SK-N-MC (cell line): Measurements from ENCODE around the gene COL4A1.

Source experiments
- DNase-seq: peaks from one replicate; pipeline ENCODE4 v3.0.0-alpha.2; 2011; ENCODE audit warnings: low read depth, low spot score
- H3K27ac ChIP-seq: fragments of 200-600 bp; sonication (generic); 2 replicates; pipeline ENCODE4 v1.5.1; 2016; ENCODE audit warnings: mixed run types
- H3K36me3 ChIP-seq: fragments of 200-600 bp; sonication (generic); 2 replicates; pipeline ENCODE4 v1.6.1; 2017; ENCODE audit warnings: antibody characterized with exemption, low read length, mixed read lengths; ENCODE audit not compliant: insufficient read depth
- H3K4me3 ChIP-seq: fragments of 200-600 bp; sonication (generic); 2 replicates; pipeline ENCODE4 v1.5.1; 2016
- H3K9ac ChIP-seq: fragments of 200-600 bp; sonication (generic); 2 replicates; pipeline ENCODE4 v1.8.0; 2017; ENCODE audit warnings: mixed run types, mixed read lengths; ENCODE audit not compliant: insufficient read length
- H3K9me3 ChIP-seq: fragments of 200-600 bp; sonication (generic); 2 replicates; pipeline ENCODE4 v1.6.1; 2017; ENCODE audit warnings: low read depth, mild to moderate bottlenecking, antibody characterized with exemption, low read length, moderate library complexity, mixed read lengths
- EZH2 ChIP-seq: fragments of 200-600 bp; sonication (generic); IDR thresholded peaks from one replicate; pipeline ENCODE4 v1.6.1; 2017; ENCODE audit warnings: antibody characterized with exemption
- FOXP2 ChIP-seq: optimal IDR thresholded peaks from 2 replicates; pipeline ENCODE3; 2011; ENCODE audit warnings: mild to moderate bottlenecking, moderate library complexity; ENCODE audit not compliant: insufficient read depth; ENCODE audit errors: extremely low read length, control extremely low read depth
- POLR2AphosphoS5 ChIP-seq: IDR thresholded peaks from 2 replicates; pipeline ENCODE4 v1.6.1; 2012; ENCODE audit warnings: mild to moderate bottlenecking, low read depth, low read length, borderline replicate concordance

The COL4A1 gene

DNA sequence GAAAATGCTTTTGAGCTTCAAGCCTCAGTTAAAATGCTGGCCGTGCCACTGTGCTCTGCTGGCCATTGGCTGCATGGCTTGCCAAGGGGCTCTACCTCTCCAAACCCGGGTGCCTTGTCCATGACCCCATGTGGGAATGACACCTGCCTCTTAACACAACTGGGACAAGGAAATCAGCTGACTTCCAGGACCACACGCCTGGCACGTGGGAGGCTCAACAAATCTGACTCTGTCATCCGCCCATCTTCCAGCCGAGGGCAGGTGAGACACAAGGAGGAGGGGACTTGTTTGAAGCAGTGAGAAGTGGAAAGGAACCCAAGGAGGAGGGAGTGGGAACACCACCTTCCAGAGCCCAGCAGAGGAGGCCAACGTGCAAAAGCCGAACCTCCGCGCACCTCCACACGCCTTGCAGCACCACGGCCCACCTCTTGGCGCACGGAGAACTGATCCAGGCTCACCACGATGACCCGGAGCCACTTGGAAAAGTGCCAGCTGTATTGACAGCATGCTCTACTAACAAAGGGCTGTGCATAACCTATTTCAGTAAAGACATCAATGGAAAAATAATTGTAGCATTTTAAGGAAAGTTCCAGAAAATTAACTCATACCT lies 38.3 kb downstream of the COL4A1 start:
- DNase-seq = no peak
- TF ChIP-seq EZH2 (no peak), POLR2AphosphoS5 (no peak), FOXP2 (no peak)
- H3K36me3 ChIP-seq = no peaks in the 10 kb centered on the region
- no peak overlapping the region for H3K27ac ChIP-seq
- H3K9me3 ChIP-seq = no peaks in the 10 kb centered on the region
- no peak overlapping the region for H3K4me3 ChIP-seq
- no peak overlapping the region for H3K9ac ChIP-seq

DNA sequence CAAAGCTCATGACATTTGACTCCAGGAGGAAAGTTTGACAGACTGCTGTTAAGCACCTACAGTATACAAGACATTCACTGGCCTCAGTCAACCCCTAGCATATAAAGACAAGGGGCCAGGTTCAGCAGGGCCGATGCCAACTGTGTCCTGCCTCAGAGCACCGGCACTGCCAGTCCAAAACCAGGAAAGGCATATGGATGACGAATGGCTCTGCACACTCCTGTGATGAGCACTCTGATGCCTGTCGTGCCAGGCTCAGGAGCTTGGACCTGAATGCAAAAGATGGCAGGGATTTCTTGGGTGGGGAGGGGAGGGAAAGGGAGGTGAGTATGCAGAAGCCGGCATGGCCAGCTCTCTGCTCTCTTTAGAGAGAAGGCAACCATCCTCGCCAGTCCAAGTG lies 38.9 kb downstream of the COL4A1 start:
- Histone ChIP-seq H3K36me3 (no peaks in the 10 kb centered on the region), H3K4me3 (no peak overlapping the region), H3K9me3 (no peaks in the 10 kb centered on the region), H3K27ac (no peak overlapping the region), H3K9ac (no peak overlapping the region)
- TF ChIP-seq EZH2 (no peak), POLR2AphosphoS5 (no peak), FOXP2 (no peak)
- no peak for DNase-seq

DNA sequence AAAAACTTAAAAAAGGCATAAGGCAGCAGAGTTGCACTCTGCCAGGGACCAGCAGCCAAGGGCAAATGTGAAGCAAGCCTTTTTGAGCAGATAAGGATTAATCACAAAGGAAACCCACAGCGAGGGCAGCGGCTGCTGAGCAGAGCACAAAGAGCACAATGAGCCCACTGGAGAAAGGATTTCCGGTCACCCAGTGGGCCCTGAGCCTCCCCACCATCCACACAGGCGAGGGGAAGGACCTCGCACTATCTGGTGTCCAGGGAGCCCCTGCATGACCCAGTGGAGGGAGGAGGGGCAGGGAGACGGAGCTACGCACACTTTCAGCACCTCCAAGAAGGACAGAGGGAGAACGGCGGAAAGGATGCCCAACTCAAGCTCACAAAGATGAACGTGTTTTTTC lies 40.0 kb downstream of the COL4A1 start:
- DNase-seq = no peak
- Histone ChIP-seq H3K9ac (no peak overlapping the region), H3K4me3 (no peak overlapping the region), H3K36me3 (no peaks in the 10 kb centered on the region), H3K9me3 (no peaks in the 10 kb centered on the region), H3K27ac (peak overlapping the region; percentile 48; the same call in 1 of the 2 replicates)
- TF ChIP-seq POLR2AphosphoS5 = no peak
- TF ChIP-seq FOXP2 = no peak
- TF ChIP-seq EZH2 = no peak

DNA sequence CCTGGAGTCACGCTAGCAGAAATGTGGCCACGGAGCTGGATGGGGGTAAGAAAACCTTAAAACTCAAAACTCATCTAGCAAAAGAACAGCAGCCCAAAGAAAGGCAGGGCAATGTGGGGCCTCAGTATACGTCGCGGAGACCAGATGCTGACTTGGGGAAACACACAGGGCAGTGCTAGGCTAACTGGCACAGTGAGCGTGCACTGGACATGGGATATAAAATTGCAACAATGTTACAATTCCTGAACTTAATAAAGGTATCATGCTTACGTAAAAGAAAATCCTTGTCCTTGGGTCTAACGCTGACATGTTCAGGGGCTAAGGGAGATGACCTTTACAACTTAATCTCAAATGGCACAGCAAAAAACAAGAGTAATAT lies 40.5 kb downstream of the COL4A1 start:
- no peak overlapping the region for H3K9ac ChIP-seq
- TF ChIP-seq POLR2AphosphoS5 (no peak), FOXP2 (no peak), EZH2 (no peak)
- H3K4me3 ChIP-seq = no peak overlapping the region
- DNase-seq = no peak
- peak overlapping the region; percentile 48; the same call in 1 of the 2 replicates for H3K27ac ChIP-seq
- no peaks in the 10 kb centered on the region for H3K9me3 ChIP-seq
- no peaks in the 10 kb centered on the region for H3K36me3 ChIP-seq

DNA sequence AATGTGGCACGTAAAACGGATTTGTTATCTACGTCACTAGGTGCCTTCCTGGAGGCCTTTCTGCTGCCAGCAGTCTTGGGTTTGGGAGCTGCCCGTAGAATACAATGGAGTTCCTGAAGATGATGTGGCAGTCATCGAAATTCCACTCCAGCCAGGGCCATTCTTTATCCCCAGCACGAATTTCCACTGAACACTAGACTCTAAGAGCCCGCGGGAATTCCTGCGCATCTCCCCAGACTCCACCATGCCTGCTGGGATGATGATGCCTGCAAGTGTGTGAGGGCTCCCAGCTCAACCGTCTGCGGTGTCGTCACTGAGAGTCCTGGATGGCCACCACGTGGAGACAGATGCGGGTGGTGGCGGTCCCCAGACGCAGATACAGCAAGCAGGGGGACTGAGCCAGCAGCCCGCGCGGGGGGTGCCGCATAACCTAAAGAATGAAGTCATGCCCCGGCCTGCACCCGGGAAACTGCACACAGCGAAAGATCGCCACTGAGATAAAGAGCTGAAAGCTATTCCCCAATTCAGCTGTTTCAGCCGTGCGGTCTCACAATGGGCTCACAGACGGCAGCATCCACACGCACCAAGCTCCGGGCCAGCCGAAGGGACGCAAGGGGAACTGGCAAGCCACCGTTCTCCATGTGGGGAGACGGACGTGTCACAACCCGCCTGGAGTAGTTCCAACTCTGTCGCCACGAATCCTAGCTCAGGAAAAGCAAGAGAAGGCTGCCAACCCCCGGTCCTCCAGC lies 41.1 kb downstream of the COL4A1 start:
- TF ChIP-seq POLR2AphosphoS5 = no peak
- no peak for TF ChIP-seq FOXP2
- TF ChIP-seq EZH2 = no peak
- DNase-seq = no peak
- H3K27ac ChIP-seq = peak overlapping the region; percentile 64; the same call in 1 of the 2 replicates
- no peak overlapping the region for H3K4me3 ChIP-seq
- no peaks in the 10 kb centered on the region for H3K36me3 ChIP-seq
- no peaks in the 10 kb centered on the region for H3K9me3 ChIP-seq
- no peak overlapping the region for H3K9ac ChIP-seq

DNA sequence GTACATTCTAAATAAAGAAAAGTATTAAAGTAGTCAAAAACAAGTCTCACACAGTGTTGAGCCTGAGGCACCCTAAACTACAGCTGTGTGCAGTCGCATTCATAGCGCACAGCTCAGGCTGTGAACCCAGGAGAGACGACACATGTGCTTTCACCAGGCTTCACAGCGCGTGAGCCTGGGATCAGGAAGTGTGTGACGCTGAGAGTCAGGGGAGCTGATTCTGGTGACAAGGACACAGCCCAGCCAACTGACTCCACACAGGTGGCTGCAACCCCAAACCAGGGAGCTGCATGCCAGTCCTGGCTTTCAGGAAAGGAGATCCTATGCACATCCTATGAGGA lies 41.6 kb downstream of the COL4A1 start:
- Histone ChIP-seq H3K27ac (peak overlapping the region; percentile 64), H3K4me3 (no peak overlapping the region; the same call in 1 of the 2 replicates), H3K9ac (peak overlapping the region; percentile 9), H3K36me3 (no peaks in the 10 kb centered on the region), H3K9me3 (no peaks in the 10 kb centered on the region)
- TF ChIP-seq POLR2AphosphoS5 = no peak
- TF ChIP-seq FOXP2 = no peak
- no peak for TF ChIP-seq EZH2
- DNase-seq = no peak

DNA sequence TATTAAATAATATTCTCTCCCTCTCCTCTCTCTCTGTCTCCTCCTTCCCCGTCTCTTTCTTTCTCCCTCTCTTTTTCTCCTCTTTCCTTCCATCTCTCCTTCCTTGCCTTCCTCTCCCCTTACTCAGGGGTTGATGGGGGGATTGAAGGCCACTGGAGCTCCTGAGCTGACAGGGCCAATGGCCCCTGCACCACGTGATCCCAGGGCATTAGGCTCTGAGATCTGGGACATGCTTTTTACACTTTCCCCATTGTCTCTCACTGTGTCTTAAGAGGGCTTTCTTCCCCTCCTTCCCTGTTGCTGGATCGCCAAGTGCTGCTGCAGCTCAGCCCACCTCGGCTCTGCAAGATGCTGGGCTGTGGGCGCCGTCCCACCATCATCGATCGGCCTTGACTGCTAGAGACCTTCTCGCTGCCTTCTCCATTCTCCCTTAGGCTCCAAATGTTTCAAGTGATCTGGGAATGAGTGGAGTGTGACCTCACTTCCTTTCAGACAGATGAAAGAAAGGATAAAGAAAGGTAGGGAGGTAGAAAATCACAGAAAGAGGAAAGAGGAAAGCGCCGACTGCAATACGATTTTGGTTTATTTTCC lies 42.2 kb downstream of the COL4A1 start:
- TF ChIP-seq EZH2 = no peak
- TF ChIP-seq FOXP2 = no peak
- TF ChIP-seq POLR2AphosphoS5 = no peak
- H3K4me3 ChIP-seq = no peak overlapping the region; the same call in 1 of the 2 replicates
- DNase-seq = no peak
- peak overlapping the region; percentile 9 for H3K9ac ChIP-seq
- H3K27ac ChIP-seq = peak overlapping the region; percentile 64
- H3K36me3 ChIP-seq = no peaks in the 10 kb centered on the region
- no peaks in the 10 kb centered on the region for H3K9me3 ChIP-seq

DNA sequence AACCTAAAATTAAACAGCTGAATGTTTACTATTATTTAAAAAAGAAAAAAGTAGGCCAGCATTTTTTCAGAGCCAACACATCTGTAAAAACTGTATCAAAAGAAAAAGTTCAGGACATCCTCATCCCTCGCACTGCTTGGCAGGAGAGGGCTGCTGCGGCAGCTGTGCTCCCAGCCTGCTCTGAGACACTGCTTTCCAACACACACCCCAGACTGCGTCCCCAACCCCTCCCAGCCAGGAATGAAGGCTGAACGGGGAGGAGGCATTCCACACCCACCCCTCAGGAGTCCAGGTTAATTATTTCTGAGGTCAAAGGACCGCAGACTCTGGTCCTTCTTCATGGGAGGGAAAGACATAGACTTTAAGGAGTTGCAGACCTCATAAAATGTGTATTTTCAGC lies 43.1 kb downstream of the COL4A1 start:
- no peak overlapping the region for H3K9ac ChIP-seq
- H3K9me3 ChIP-seq = no peaks in the 10 kb centered on the region
- no peak for DNase-seq
- TF ChIP-seq POLR2AphosphoS5 (no peak), FOXP2 (no peak), EZH2 (no peak)
- no peak overlapping the region for H3K4me3 ChIP-seq
- no peaks in the 10 kb centered on the region for H3K36me3 ChIP-seq
- peak overlapping the region; percentile 64; the same call in 1 of the 2 replicates for H3K27ac ChIP-seq

DNA sequence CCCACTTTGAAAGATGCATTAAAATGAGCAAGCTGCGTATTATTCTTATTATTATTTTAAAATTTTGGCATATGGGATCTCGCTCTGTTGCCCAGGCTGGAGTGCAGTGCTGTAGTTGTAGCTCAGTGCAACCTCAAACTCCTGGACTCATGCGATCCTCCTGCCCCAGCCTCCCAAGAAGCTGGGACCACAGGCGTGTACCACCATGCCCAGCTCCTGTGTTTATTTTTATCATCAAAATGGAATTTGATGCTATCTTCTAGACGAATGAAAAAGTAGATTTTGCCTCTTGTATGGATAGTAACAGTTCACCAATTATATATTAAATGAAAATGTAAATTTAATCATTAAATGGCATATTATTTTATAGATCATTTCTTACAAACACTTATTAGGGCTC lies 43.6 kb downstream of the COL4A1 start:
- no peak for DNase-seq
- no peak overlapping the region for H3K9ac ChIP-seq
- no peaks in the 10 kb centered on the region for H3K9me3 ChIP-seq
- no peaks in the 10 kb centered on the region for H3K36me3 ChIP-seq
- no peak for TF ChIP-seq POLR2AphosphoS5
- no peak for TF ChIP-seq FOXP2
- no peak for TF ChIP-seq EZH2
- H3K27ac ChIP-seq = no peak overlapping the region
- H3K4me3 ChIP-seq = no peak overlapping the region
